H1 (cell line): Measurements from ENCODE around the gene PRPF18.

ENCODE experiments used
- CBX8 ChIP-seq: fragments of 300-800, 300-1000 bp; sonication (generic); IDR thresholded peaks from 2 replicates; pipeline ENCODE4 v1.7.1; 2016; ENCODE audit warnings: low read depth, low read length, borderline replicate concordance
- EP300 ChIP-seq, 2 experiments: IDR thresholded peaks; 1 replicate in 1 of 2; 2 replicates in 1 of 2; pipeline ENCODE4 v1.6.1; 2011 to 2012; ENCODE audit warnings: low read depth in 2 of 2, low read length in 2 of 2, mild to moderate bottlenecking in 2 of 2, borderline replicate concordance in 1 of 2, inconsistent platforms in 1 of 2, moderate library complexity in 1 of 2
- EZH2 ChIP-seq: fragments of 200-600 bp; sonication (generic); IDR thresholded peaks from 2 replicates; pipeline ENCODE4 v1.7.1; 2012; ENCODE audit warnings: low read depth, mild to moderate bottlenecking, moderate library complexity, low read length, inconsistent platforms; ENCODE audit not compliant: severe bottlenecking
- GABPA ChIP-seq: IDR thresholded peaks from 2 replicates; pipeline ENCODE4 v1.6.1; 2011; ENCODE audit warnings: mild to moderate bottlenecking, low read length, moderate library complexity, borderline replicate concordance; ENCODE audit not compliant: insufficient read depth
- RAD21 ChIP-seq, 2 experiments: IDR thresholded peaks in 1 of 2; conservative IDR thresholded peaks in 1 of 2; 2 replicates each; pipeline ENCODE4 v1.6.1; 2011; ENCODE audit warnings: low read depth in 2 of 2, low read length in 2 of 2, improper control_type of control experiment in 1 of 2, inconsistent platforms in 1 of 2, mild to moderate bottlenecking in 1 of 2, moderate library complexity in 1 of 2
- SIN3A ChIP-seq, 2 experiments: IDR thresholded peaks in 1 of 2; conservative IDR thresholded peaks in 1 of 2; 2 replicates each; pipeline ENCODE4 v1.6.1; 2011 to 2012; ENCODE audit warnings: low read length in 2 of 2, improper control_type of control experiment in 1 of 2, low read depth in 1 of 2, mild to moderate bottlenecking in 1 of 2
- SIRT6 ChIP-seq: IDR thresholded peaks from one replicate; pipeline ENCODE4 v1.7.1; 2012; ENCODE audit warnings: low read length, inconsistent platforms
- ZNF274 ChIP-seq: IDR thresholded peaks from 2 replicates; pipeline ENCODE4 v1.7.0; 2012; ENCODE audit warnings: low read length, borderline replicate concordance; ENCODE audit errors: extremely low read depth
- TF ChIP-seq, protein P1 (sequence below), 3 experiments: IDR thresholded peaks; 1 replicate in 2 of 3; 2 replicates in 1 of 3; pipeline versions ENCODE4 v1.5.1 to v1.6.1; 2011; ENCODE audit warnings: low read length in 3 of 3, mild to moderate bottlenecking in 3 of 3, inconsistent platforms in 2 of 3, low read depth in 1 of 3, moderate library complexity in 1 of 3; ENCODE audit not compliant: insufficient read depth in 1 of 3; ENCODE audit errors: control extremely low read depth in 1 of 3
- TF ChIP-seq, protein P2 (sequence below): IDR thresholded peaks from 2 replicates; pipeline ENCODE4 v1.6.1; 2011; ENCODE audit warnings: low read depth, mild to moderate bottlenecking, low read length; ENCODE audit not compliant: insufficient read depth

DNA sequence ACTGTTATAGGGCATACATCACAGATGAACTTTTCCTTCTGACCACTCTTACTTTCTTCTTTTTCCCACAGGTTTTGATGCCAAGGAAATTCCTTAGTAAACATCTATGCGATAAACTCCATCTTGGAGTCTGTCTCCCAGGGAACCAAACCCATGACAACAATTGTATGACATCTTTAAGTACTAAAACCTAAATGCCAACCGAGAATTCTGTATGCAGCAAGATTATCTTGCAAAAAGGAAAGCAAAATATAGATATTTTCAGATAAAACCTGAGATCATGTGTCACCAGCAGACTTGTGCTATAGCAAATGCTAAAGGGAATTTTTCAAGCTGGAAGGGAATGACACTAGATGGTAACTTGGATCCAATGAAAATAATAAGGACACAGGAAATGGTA is 36.0 kb upstream of the PRPF18 start:
- TF ChIP-seq, protein P1, sequence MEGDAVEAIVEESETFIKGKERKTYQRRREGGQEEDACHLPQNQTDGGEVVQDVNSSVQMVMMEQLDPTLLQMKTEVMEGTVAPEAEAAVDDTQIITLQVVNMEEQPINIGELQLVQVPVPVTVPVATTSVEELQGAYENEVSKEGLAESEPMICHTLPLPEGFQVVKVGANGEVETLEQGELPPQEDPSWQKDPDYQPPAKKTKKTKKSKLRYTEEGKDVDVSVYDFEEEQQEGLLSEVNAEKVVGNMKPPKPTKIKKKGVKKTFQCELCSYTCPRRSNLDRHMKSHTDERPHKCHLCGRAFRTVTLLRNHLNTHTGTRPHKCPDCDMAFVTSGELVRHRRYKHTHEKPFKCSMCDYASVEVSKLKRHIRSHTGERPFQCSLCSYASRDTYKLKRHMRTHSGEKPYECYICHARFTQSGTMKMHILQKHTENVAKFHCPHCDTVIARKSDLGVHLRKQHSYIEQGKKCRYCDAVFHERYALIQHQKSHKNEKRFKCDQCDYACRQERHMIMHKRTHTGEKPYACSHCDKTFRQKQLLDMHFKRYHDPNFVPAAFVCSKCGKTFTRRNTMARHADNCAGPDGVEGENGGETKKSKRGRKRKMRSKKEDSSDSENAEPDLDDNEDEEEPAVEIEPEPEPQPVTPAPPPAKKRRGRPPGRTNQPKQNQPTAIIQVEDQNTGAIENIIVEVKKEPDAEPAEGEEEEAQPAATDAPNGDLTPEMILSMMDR (IDR thresholded peaks at IDR 0.05; ENCODE audit: control extremely low read depth in 1 of 3, insufficient read depth in 1 of 3, low read depth in 1 of 3, low read length in 3 of 3): no peak
- TF ChIP-seq EP300 (IDR thresholded peaks at IDR 0.05; ENCODE audit: borderline replicate concordance in 1 of 2, low read depth in 2 of 2, low read length in 2 of 2) (no peak), ZNF274 (no peak), CBX8 (no peak), GABPA (no peak), EZH2 (no peak), RAD21 (IDR thresholded peaks at IDR 0.05 in 1 of 2, conservative IDR thresholded peaks at IDR 0.05 in 1 of 2; ENCODE audit: low read depth in 2 of 2, low read length in 2 of 2) (no peak), SIN3A (conservative IDR thresholded peaks at IDR 0.05 in 1 of 2, IDR thresholded peaks at IDR 0.05 in 1 of 2; ENCODE audit: low read depth in 1 of 2, low read length in 2 of 2) (no peak), SIRT6 (no peak)
- TF ChIP-seq, protein P2, sequence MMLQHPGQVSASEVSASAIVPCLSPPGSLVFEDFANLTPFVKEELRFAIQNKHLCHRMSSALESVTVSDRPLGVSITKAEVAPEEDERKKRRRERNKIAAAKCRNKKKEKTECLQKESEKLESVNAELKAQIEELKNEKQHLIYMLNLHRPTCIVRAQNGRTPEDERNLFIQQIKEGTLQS: no peak
